HG03095 (cell line): ENCODE measurements around the gene COX7B.
"Not testable (repeated sequence)": the region's sequence is repeated elsewhere in the genome, so short reads cannot be mapped to it uniquely, and the experiment has no call there.

Source experiments
- ATAC-seq: cut with Tn5 transposase; IDR thresholded peaks from one replicate; pipeline ENCODE4 v1.9.1; 2021; ENCODE audit warnings: moderate library complexity; ENCODE audit not compliant: unreplicated experiment

Gene COX7B, protein sequence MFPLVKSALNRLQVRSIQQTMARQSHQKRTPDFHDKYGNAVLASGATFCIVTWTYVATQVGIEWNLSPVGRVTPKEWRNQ

DNA sequence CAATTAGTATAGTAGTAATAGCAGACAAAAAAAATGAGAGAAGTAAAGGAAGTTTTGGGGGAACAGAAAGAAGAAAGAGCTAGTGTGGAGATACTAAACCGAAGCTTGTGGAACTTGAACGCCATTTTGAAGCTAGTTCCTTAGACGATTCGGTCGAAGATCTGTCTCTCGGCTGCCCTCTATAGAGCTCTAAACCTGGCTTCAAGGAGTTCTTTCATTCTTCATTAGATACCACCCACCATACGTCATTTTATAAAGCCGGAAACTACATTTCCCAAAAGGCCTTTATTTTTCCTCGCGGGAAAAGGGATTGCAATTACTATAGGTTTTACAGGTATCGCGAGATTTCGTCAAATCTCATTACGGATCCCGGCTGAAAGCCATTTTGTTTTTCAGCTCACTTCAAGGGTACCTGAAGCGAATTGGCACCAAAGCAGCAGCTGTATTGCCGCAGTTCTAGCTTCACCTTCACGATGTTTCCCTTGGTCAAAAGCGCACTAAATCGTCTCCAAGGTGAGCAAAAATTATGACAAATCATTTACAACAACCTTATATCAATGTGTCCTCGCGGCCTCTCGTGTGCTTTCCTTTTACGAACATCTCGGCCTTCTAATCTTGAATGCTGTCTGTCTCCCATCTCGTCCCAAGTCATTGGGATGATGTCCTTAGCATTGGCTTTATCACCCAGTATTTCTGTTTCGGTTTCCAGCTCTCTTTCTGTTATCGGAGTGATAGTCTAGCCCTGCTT, at the start of gene COX7B:
Gene COX7B, plus strand, starts transcription at position 388 of the 748 bp plus-strand sequence. Its CDS starts 86 bp downstream, at position 474.
- ATAC-seq: peak; percentile 50

DNA sequence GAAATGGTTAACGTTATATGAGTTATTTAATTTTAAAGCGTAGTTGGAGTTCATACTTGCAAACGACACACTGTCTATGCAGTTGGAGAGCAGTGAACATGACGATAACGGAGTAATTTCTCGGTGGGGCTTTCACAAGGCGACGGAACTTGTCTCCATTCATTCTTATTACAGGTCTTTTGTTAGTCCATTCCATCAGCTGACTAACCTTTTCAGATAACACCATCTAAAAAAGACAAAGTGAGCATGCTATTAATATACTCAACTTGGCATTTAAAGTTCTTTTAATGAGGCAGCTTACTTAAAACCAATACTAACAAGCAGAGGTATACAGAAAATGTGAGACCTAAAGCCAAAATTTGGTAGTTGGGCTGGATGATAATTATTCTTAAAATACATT, 23.9 kb upstream of the COX7B start:
- no peak for ATAC-seq

DNA sequence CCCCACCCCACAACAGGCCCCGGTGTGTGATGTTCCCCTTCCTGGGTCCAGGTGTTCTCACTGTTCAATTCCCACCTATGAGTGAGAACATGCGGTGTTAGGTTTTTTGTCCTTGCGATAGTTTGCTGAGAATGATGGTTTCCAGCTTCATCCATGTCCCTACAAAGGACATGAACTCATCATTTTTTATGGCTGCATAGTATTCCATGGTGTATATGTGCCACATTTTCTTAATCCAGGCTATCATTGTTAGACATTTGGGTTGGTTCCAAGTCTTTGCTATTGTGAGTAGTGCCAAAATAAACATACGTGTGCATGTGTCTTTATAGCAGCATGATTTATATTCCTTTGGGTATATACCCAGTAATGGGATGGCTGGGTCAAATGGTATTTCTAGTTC, 17.9 kb upstream of the COX7B start:
- not testable (repeated sequence) for ATAC-seq

DNA sequence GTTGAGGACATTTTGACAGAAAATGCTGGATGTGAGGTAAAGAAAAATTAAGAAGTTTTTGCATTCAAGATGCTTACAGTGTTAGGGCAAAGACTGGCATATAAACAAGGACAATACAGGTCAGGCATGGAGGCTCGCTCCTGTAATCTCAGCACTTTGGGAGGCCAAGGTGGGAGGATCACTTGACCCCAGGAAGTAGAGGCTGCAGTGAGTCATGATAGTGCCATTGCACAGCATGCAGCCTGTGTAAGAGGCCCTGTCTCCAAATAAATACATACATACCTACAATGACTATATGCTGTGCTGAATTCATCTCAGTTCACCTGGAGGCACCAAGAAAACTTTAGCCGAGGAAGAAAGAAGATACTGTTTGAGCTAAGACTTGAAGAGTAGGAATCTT, 6.4 kb upstream of the COX7B start:
- ATAC-seq: no peak

DNA sequence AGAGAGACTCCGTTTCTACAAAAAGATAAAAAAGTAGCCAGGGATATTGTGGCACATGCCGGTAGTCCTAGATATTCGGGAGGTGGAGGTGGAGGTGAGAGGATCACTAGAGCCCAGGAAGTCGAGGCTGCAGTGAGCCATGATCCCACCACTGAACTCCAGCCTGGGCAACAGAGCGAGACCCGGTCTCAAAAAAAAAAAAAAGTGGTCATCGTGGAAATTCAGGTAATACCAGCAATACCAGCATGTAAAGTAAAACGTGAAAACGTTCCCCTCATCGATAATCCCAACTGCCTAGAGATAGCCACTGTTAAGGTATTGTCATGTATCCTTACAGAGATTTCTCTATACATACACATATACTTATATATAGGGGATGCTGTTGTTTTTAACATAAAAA, 5.6 kb upstream of the COX7B start:
- ATAC-seq: no peak

DNA sequence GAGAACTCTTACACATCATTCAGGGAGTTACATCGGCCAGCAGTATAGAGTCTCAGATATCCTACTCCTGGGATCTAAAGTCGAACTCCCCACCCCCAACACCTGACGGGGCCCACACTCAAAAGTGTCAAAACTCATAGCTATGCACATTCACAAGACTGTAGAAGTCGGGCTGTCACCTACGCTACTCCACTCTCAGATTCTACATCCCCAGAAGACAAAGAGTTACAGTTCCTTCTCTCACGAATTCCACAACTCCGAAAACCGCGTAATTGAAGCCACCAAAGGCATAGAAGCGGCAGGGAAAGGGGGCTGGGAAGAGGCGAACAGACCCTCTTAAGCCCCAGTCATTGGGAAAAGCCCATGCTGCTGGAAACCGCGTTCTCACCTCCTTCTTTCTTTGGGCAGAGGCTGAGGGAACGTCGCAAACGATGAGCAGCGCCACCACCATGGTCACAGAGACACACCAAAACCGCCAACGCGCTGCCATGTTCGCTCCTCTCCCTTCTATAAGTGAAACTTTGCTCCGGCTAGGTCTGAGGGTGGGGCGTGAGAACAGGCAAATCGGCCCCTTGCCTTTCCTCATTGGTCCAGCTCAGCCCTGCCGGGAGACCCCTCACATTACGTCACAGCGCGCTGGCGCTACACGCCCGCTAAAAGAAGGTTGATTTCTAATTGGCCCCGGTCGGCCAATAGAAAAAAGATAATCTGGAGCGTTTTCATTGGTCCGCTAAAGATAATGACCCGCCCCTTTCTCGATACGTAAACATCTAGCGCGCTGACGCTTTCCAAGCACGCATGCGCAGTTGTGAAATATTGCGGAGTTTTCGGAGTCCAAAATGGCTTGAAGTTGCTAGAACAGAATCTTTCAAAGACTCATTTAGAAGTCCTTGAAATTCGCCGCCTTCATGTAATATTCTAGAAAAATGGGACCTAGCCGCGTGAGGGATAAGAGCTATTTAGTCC, 4.1 kb upstream of the COX7B start, which contains the start of gene MAGT1:
Gene MAGT1, minus strand, starts transcription at position 515 of the 966 bp plus-strand sequence. Its CDS starts 25 bp downstream, at position 490.
- peak; percentile 90 for ATAC-seq

DNA sequence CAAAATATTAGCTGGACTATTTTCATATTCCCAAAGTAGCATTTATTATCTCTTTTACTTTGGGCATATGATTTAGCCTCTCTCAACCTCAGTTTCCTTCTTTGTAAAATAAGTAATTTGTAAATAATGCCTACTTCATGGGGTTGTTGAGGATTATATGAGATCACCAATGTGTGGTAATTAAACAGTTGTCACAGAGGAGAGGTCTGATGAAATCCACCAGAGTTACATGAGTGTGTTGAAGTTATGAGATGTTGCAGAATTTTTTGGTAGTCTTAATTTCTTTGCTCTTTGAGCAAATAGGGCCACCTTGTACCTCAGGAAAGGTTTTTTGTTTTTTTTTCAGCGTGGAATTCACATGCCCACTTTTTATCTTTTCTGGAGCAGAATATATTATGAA, 1.4 kb downstream of the COX7B start:
- no peak for ATAC-seq

DNA sequence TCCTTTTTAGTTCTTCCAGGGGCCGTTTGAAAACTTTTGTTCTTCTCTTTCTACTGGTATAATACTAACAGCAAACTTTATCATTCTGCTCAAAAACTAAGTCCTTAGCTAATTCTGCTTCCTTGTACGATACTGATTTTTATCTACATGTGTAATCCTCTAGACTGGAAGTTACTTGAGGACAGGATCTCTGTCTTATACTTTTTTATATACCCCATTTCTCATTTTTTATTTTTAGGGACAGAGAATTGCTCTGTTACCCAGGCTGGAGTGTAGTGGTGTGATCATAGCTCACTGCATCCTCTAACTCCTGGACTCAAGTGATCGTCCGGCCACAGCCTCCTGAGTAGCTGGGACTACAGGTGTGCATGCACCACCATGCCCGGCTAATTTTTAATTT, 2.2 kb downstream of the COX7B start:
- ATAC-seq: no peak

DNA sequence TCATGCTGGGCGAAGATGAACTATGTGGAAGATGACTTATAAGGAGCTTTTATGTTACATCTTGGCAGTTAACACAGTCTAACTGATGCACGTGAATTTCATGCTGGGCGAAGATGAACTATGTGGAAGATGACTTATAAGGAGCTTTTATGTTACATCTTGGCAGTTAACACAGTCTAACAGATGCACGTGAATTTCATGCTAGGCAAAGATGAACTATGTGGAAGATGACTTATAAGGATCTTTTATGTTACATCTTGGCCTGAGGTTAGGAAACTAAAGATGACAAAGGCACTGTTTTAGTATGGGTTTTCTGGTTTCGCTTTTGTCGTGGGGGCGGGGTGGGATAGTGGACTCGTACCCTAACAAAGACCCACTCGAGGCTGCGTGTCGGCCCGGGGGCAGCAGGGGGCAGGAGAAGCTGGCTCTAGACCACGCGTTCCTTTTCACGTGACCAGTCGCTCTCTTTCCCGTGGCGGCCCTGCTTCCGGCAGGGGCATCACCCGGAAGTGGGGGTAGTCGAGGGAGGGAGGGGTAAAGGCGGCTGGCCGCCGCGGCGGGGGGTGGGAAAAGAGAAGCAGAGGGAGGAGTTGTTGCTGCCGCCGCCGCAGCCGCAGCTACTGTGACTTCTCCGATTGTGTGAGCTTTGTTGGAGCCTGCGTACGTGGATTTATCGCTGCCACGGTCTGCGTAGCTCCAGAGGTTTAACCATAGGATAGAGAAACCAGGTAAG, 11.0 kb downstream of the COX7B start, which contains the start of gene ATP7A:
Gene ATP7A, plus strand, starts transcription at position 586 of the 733 bp plus-strand sequence. CDS start 60,949 bp downstream, outside the sequence.
- ATAC-seq: peak; percentile 88

DNA sequence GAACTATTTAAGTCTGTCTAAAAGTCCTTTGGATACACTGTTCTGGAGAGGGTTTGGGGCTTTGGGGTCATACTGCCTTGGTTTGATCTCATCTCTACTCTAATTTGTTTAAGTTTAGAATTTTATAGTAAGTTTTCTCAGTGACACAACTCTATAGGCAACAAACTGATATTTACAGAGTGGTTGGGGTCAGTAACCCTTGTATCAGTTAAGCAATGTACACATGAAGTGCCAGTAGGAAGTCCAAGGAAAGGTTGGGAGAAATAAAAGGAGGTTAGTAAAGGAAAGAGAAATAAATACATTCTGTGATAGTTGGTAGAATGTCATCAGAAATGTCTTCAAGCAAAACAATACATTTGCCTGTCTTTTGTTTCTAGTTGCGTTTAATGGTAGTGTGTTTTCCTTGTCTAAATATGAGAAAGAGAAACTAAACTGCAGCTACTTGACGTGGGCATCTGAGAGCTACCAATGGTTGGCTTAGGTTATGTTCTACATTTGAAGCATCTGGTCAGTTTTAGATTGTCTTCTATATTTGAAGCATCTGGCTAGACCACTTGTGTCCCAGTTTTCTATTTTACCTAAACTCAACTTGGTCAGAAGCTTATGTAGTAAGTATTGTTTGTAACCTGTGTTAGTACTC, 18.1 kb downstream of the COX7B start:
- no peak for ATAC-seq

DNA sequence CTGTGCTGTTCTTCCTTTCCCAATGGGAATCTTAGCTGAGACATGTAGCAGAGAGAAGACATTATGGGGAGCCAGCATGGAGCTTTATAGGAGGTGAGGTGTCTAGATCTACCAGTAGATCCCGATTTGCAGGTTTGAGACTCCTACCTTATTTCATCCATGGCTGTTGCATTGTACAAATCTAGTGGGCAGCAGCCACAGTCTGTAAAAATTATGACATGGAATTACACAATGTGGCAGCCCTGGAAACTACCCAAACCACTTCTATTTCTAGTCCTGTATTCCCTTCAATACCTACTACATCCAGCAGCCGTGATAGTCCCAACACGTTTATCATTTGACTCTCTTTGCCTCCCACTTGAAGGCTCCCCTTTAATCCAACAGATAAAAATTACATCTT, 19.3 kb downstream of the COX7B start:
- no peak for ATAC-seq

DNA sequence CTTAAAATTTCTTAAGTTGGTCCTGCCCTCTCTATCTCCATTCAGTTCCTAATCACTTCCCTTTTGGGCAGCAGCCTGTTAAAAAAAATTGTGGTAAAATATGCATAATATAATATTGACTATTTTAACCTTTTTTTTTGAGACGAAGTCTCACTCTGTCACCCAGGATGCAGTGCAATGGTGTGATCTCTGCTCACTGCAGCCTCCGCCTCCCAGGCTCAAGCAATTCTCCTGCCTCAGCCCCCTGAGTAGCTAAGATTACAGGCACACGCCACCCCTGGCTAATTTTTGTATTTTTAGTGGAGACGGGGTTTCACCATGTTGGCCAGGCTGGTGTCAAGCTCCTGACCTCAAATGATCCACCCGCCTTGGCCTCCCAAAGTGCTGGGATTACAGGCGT, 20.1 kb downstream of the COX7B start:
- not testable (repeated sequence) for ATAC-seq

DNA sequence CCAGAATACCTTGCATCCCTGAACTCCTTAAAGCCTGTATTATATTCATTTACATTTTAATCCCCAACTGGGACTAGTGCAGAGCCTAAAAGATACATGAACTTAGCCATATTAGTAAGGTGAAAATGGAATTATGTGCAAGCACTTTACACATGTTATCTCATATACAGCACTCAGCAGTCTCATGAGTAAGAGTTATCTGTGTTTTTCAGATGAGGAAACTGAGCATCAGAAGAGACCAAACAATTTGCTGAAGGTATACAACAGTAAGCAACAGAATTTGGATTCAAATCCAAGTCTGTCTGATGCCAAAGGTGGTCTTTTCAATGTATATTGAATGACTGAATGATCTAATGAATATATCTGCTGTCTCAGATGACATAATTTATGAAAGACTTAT, 23.5 kb downstream of the COX7B start:
- ATAC-seq: no peak

DNA sequence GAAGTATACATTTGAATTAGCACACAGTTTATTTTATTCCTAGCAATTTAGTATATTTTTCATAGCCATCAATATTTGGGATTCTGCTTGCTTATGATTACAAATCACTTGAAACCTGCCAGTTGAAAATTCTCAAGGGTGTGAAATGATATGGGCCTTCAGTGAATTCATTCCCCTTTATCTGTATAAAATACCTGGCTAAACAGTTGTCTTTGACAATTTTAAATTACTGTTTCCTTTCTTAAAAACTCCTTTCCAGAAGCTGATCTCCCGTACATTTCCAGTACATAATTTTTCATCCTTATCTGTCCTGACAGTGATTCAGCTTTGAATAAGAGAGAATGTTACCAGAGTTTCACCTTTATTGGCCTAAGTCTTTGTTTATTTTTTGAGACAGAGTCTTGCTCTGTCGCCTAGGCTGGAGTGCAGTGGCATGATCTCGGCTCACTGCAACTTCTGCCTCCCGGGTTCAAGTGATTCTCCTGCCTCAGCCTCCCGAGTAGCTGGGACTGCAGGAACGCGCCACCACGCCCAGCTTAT, 25.1 kb downstream of the COX7B start:
- no peak for ATAC-seq

DNA sequence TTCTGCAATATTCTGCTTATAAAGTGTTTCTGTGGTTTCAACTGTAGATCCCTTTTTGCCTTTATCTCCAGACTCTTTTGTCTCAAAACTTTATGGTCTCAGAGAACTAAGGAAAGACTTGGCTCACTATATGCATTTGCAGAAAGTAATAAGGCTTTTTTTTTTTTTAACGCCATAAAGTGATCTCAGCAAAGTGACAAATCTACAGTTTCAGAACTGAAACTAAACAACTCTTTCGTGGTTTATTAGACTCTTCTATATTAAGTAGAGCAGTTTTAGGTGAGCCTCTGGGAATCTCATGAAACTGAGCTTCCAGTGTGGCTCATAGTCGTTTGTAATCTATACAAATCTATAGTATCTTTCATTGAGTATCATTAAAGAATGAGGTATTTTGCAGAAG, 26.5 kb downstream of the COX7B start:
- ATAC-seq: peak; percentile 50

DNA sequence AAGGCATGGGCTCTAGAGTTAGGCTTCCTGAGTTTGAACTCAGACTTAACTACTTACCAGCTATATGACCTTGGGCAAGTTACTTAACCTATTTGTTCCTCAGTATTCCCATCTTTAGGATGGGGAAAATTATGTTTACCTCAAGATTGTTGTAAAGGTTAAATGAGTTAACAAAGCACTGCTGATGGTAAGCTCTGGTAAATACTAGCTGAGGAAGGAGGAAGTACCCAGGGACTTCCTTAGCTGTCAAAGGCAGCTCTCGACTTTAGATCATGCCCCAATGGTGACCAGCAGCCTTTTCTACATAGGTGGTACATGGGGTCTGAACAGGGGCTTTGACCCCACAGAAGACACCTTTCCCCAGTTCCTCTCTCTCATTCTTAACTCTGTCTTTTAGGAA, 31.3 kb downstream of the COX7B start:
- no peak for ATAC-seq

DNA sequence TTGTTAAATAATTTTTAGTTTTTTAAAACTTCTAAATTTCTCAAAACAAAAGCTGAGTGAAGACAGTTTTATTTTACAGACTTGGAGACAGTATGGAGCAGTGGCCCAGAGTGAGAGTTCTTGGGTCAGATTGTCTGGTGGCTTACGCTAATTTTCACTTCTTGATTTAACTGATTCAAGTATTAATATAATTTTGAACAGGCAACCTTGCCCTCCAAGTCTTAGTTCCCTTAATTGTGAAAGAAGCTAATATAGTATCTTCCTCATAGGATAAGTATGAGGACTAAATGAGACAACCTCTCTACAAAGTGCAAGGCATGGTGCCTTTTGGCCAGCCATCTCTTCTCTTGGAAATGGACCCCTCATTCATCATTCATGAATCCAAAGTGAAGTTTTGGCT, 36.6 kb downstream of the COX7B start:
- no peak for ATAC-seq

DNA sequence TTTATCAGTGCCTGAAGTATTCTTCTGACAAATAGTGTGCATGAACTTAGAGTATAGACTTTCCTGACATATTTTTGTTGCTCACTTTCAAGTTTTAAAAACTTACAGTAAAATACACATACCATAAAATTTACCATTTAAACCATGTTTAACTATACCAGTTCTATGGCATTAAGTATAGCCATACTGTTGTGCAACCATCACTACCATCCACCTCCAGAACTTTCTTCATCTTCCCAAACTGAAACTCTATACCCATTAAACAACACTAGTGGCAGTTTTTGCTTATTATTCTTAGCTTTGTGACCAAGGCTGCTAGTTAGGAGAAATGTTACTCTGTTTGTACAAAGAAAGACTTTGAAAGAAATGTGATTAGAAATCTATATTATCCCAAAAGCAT, 37.0 kb downstream of the COX7B start:
- no peak for ATAC-seq

DNA sequence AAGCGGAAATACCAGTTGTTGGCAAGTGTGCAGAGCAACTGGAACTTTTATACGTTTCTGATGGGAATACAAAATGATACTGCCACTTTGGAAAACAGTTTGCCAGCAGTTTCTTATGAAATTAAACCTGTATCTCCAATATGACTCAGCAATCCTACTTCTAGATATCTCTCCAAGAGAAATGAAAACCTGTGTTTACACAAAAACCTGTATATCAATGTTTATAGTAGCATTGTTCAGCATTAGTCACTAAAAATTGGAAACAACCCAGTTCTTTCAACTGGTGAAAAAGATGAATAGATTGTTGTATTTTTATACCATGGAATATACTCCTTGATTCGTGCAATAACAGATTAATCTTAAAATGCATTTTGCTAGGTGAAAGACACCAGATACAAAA, 38.0 kb downstream of the COX7B start:
- ATAC-seq: no peak

DNA sequence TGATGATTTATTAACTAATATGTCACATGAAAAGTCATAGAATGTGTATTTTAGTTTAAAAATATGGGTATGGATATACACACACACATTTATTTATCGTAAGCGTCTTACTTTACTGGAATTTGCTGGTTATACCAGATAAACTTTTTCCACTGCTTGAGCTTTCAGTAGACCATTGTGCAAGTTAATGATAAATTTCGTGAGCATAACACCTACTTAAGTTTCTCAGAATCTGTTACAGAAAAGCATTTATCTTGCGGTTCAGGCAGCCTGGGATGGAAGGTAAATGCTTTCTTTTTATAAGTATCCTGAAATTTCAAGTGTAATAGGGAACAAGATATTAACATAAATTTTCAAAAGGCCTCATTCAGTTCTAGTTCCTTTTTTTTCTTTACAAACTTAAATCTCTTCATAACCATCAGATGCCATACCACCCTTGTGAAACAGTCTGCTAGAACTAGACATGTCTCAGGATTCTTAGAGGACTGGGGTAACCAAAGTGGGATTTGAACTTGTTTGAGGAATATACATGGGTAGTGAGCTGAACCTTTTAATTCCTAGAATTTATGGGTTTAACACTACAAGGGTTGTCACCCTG, 38.9 kb downstream of the COX7B start:
- ATAC-seq: no peak
